ENCODE results near the gene PTPRM.

The PTPRM gene

GRCh38 chr18:8167026-8167425 lies 599.9 kb downstream of the PTPRM start:
- no peak for TF ChIP-seq CTCF (conservative IDR thresholded peaks at IDR 0.05)
- H3K27ac ChIP-seq: no peak overlapping the region

GRCh38 chr18:8167673-8168072 lies 600.6 kb downstream of the PTPRM start:
- H3K27ac ChIP-seq: no peak overlapping the region
- TF ChIP-seq CTCF (conservative IDR thresholded peaks at IDR 0.05): no peak

GRCh38 chr18:8169722-8170121 lies 602.6 kb downstream of the PTPRM start:
- no peak for TF ChIP-seq CTCF (conservative IDR thresholded peaks at IDR 0.05)
- H3K27ac ChIP-seq: no peak overlapping the region

GRCh38 chr18:8174771-8175170 lies 607.7 kb downstream of the PTPRM start:
- no peak for TF ChIP-seq CTCF (conservative IDR thresholded peaks at IDR 0.05)
- no peak overlapping the region for H3K27ac ChIP-seq

GRCh38 chr18:8175501-8176061 lies 608.5 kb downstream of the PTPRM start:
- H3K27ac ChIP-seq: no peak overlapping the region
- no peak for TF ChIP-seq CTCF (conservative IDR thresholded peaks at IDR 0.05)

- no peak for TF ChIP-seq CTCF (conservative IDR thresholded peaks at IDR 0.05)
Measured at GRCh38 chr18:8176109-8176508, 609.0 kb downstream of the PTPRM start.

GRCh38 chr18:8176554-8176953 lies 609.4 kb downstream of the PTPRM start:
- TF ChIP-seq CTCF (conservative IDR thresholded peaks at IDR 0.05): no peak
- H3K27ac ChIP-seq: no peak overlapping the region

More at GRCh38 chr18:8176109-8176508, 609.0 kb downstream of the PTPRM start:
- H3K27ac ChIP-seq: no peak overlapping the region
